Body of pancreas (tissue), 4 donors: Measurements from ENCODE around the gene GTF3C5. TPM values are rescaled to one million over a fixed set of nuclear protein-coding genes. Genes with fewer than 3 reads are reported as not detected.

Source experiments
- ATAC-seq: fragments of 150-250 bp; one replicate; pipeline ENCODE4 v1.9.1; 2016
- DNase-seq, 4 donors: peaks; one replicate each; pipeline ENCODE4 v3.0.0-alpha.2; 2019
- H3K27ac ChIP-seq, 4 donors: fragments of 200-600 bp; sonication (generic); 1 replicate in 3 of 4; 2 replicates in 1 of 4; pipeline versions ENCODE4 v1.5.1 to v1.6.1; 2016 to 2019; ENCODE audit warnings: mild to moderate bottlenecking in 1 of 4, mixed read lengths in 1 of 4, moderate library complexity in 1 of 4
- H3K27me3 ChIP-seq, 2 donors: fragments of 200-600 bp; sonication (generic); one replicate each; pipeline ENCODE4 v1.6.0; 2016; ENCODE audit warnings: mild to moderate bottlenecking in 1 of 2
- H3K36me3 ChIP-seq, 2 donors: fragments of 200-600 bp; sonication (generic); replicated peaks in 1 of 2; 2 replicates each; pipeline ENCODE4 v1.5.1; 2016; ENCODE audit warnings: low read depth in 2 of 2; ENCODE audit not compliant: insufficient read depth in 1 of 2
- H3K4me1 ChIP-seq: fragments of 200-600 bp; sonication (generic); one replicate; pipeline ENCODE4 v1.6.0; 2016
- H3K4me3 ChIP-seq, 2 donors: fragments of 200-600 bp; sonication (generic); 1 replicate in 1 of 2; 2 replicates in 1 of 2; pipeline ENCODE4 v1.5.1; 2016 to 2019
- H3K9me3 ChIP-seq, 3 donors: fragments of 200-600 bp; sonication (generic); 1 replicate in 2 of 3; 2 replicates in 1 of 3; pipeline ENCODE4 v1.5.1; 2016
- POLR2A ChIP-seq, 3 donors: fragments of 450-650 bp; IDR thresholded peaks; one replicate each; pipeline ENCODE4 v1.6.1; 2016; ENCODE audit warnings: antibody characterized with exemption in 3 of 3, mild to moderate bottlenecking in 2 of 3
- WGBS, 2 donors: methylation state at CpG; one replicate each; pipeline ENCODE4 v1.1.5; 2017; 5-methylcytosine and 5-hydroxymethylcytosine counted together
- intact Hi-C: fragments of 100-400 bp; cut with DNase I; formaldehyde crosslinking; loops from one replicate; pipeline ENCODE4 v1.15.1; 2023
- total RNA-seq, 2 donors: library from RNA; depleted of rRNA; stranded (reverse); fragments of >200 nt; gene quantifications; one replicate each; pipeline ENCODE4 v1.1.0, GENCODE V29; 2016
- TF ChIP-seq, protein P1 (sequence below), 7 experiments: fragments of 450-650 bp in 4 of 7; fragments of 200-600 bp in 3 of 7; sonication (generic) in 3 of 7; IDR thresholded peaks; one replicate each; pipeline ENCODE4 v1.5.1; 2016 to 2019; ENCODE audit warnings: antibody characterized with exemption in 7 of 7

Gene GTF3C5
- total RNA-seq, 2 donors from 2014 or later = 43.1 to 57.7 TPM

DNA sequence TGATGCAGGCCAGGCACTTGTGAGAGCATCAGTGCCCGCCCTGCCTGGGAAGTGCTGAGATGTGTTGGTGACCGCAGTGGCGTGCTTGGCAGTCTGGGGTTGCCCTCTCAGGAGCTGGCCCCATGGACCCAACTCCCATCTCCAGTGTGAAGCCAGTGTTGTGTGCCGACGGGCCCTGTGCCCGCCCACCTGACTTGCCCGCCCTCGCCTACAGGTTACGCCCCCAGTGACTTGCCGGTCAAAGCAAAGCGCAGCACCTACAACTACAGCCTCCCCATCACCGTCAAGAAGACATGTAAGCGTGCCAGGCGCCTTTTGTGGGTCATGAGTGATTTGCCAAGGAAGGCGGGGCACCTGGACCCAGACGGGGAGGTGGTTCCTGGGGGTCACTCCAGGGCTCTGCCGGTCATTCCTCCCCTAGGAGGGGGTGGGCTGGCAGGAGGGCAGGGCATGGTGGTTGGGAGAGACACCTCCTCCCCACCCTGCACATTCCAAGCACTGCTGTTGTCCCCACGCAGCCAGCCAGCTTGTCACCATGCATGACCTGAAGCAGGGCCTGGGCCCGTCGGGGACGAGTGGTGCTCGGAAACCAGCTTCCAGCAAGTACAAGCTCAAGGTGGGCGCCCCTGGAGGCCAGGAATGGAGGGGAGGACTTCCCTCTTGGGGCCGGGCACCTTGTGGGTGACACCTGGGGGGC is 23.5 kb downstream of the GTF3C5 start:
- intact Hi-C loops = no loop called here
- Histone ChIP-seq H3K4me3 (no peak overlapping the region), H3K4me1 (peaks cover 100% of the 10 kb centered on the region), H3K9me3 (no peaks in the 10 kb centered on the region), H3K27me3 (no peaks in the 10 kb centered on the region), H3K36me3 (peaks cover 0 to 4% of the 10 kb centered on the region in 2 donors), H3K27ac (peak overlapping the region; percentile 85 to 98 (median 88))
- DNase-seq (peak; percentile 60 to 82 (median 78)), ATAC-seq (peak; percentile 7)
- TF ChIP-seq, protein P1, sequence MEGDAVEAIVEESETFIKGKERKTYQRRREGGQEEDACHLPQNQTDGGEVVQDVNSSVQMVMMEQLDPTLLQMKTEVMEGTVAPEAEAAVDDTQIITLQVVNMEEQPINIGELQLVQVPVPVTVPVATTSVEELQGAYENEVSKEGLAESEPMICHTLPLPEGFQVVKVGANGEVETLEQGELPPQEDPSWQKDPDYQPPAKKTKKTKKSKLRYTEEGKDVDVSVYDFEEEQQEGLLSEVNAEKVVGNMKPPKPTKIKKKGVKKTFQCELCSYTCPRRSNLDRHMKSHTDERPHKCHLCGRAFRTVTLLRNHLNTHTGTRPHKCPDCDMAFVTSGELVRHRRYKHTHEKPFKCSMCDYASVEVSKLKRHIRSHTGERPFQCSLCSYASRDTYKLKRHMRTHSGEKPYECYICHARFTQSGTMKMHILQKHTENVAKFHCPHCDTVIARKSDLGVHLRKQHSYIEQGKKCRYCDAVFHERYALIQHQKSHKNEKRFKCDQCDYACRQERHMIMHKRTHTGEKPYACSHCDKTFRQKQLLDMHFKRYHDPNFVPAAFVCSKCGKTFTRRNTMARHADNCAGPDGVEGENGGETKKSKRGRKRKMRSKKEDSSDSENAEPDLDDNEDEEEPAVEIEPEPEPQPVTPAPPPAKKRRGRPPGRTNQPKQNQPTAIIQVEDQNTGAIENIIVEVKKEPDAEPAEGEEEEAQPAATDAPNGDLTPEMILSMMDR (IDR thresholded peaks at IDR 0.05) = no peak
- TF ChIP-seq POLR2A (IDR thresholded peaks at IDR 0.05) = no peak
- 0 to 42% methylated on average over 4 to 24 of the region's 24 CpGs for WGBS, 2 donors

DNA sequence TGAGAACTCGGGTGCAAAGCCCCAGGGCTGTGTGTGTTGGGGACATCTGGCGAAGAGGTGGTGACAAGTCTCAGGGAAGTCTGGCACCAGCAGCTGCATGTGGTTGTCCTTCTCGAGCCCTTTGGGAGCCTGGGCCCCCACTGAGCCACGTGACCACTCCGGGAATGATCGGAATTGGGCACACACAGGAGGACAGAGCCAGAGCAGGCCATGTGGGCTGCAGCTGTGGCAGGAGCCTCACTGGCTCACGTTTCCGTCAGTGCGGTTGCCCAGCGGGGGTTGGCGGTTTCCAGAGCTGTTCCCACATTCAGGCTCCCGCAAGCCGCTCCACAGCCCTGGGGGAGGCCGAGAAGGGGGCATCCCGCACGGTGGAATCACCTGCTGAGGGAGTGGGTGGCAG is 24.2 kb downstream of the GTF3C5 start:
- H3K27ac ChIP-seq = peak overlapping the region; percentile 85 to 98 (median 88)
- no peaks in the 10 kb centered on the region for H3K9me3 ChIP-seq
- peaks cover 100% of the 10 kb centered on the region for H3K4me1 ChIP-seq
- intact Hi-C loops = no loop called here
- H3K4me3 ChIP-seq = no peak overlapping the region
- H3K36me3 ChIP-seq = peaks cover 0 to 4% of the 10 kb centered on the region in 2 donors
- WGBS, 2 donors = 25 to 33% methylated on average over 4 to 16 of the region's 16 CpGs
- DNase-seq (peak; percentile 88 to 96 (median 94)), ATAC-seq (peak; percentile 70)
- H3K27me3 ChIP-seq = no peaks in the 10 kb centered on the region
- TF ChIP-seq POLR2A (IDR thresholded peaks at IDR 0.05) = peak in 2 of 3 donors; percentile 46 to 48
- TF ChIP-seq, protein P1 (IDR thresholded peaks at IDR 0.05) = no peak

DNA sequence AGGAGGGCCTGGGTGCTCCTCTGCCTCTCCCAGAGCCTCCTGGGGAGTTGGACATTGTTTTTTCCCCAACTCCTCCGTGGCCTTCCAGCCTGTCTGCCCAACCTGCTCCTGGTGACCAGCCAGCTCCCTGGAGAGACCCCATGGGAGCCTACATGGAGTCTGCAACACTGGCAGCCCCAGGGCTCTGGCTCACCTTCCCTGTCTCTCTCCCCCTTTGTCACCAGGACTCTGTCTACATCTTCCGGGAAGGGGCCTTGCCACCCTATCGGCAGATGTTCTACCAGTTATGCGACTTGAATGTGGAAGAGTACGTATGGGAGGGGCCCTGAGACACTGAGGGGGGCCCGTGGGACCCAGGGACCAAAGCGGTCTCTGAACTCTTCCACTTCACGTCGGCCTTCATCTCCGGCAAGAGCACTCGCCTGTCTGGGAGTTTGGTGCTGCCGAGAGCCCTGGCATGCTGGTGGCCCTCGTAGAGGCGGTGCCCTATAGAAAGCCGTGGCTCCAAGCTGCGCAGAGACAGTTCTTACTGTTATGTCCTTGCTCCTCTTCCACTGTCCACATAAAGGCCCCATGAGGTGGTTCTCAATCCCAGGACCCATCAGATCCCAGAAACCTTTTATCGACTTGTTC is 25.1 kb downstream of the GTF3C5 start:
- Histone ChIP-seq H3K9me3 (no peaks in the 10 kb centered on the region), H3K27ac (peak overlapping the region; percentile 85 to 98 (median 88)), H3K4me1 (peaks cover 100% of the 10 kb centered on the region), H3K4me3 (no peak overlapping the region), H3K36me3 (peaks cover 0 to 4% of the 10 kb centered on the region in 2 donors), H3K27me3 (no peaks in the 10 kb centered on the region)
- intact Hi-C loops = no loop called here
- no peak for ATAC-seq
- DNase-seq = no peak
- 88 to 91% methylated on average over 14 to 17 of the region's 17 CpGs for WGBS, 2 donors
- TF ChIP-seq POLR2A (IDR thresholded peaks at IDR 0.05) = no peak
- TF ChIP-seq, protein P1 (IDR thresholded peaks at IDR 0.05) = no peak

DNA sequence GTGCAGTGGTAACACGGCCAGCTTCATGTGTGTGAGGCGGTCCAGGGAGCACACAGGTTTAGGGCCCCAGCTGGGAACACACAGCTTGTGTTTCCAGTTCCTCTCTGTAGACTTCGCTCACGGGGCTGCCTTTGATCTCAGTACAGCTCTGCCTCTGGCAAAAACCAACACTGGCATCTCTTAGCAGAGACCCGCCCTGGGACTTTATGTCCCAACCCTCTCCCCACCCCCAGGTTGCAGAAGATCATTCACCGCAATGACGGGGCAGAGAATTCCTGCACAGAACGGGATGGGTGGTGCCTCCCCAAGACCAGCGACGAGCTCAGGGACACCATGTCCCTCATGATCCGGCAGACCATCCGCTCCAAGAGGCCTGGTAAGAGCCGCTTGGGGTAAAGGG is 25.7 kb downstream of the GTF3C5 start:
- peaks cover 100% of the 10 kb centered on the region for H3K4me1 ChIP-seq
- H3K36me3 ChIP-seq = peaks cover 0 to 4% of the 10 kb centered on the region in 2 donors
- H3K9me3 ChIP-seq = no peaks in the 10 kb centered on the region

More for the DNA sequence above, 25.7 kb downstream of the GTF3C5 start:
- Histone ChIP-seq H3K27ac (peak overlapping the region; percentile 54 to 98 (median 95)), H3K4me3 (no peak overlapping the region), H3K27me3 (no peaks in the 10 kb centered on the region)
- ATAC-seq (no peak), DNase-seq (peak in 2 of 4 donors; percentile 54 to 70)
- 83% methylated on average over 9 to 13 of the region's 13 CpGs for WGBS, 2 donors
- TF ChIP-seq, protein P1 (IDR thresholded peaks at IDR 0.05) = no peak
- no peak for TF ChIP-seq POLR2A (IDR thresholded peaks at IDR 0.05)
- intact Hi-C loops = no loop called here
